CD4-positive, alpha-beta T cell treated with Interleukin-17A for 1 hour (primary cell): ENCODE measurements around the gene NME7.

Experiments used
- DNase-seq: peaks from one replicate; pipeline ENCODE4 v3.0.0-alpha.2; 2020

The NME7 gene

GRCh38 chr1:169121146-169121923 lies 246.3 kb downstream of the NME7 start:
- DNase-seq: no peak

- DNase-seq: no peak
Measured at GRCh38 chr1:169120066-169120465, 247.5 kb downstream of the NME7 start.

GRCh38 chr1:169119405-169119804 lies 248.2 kb downstream of the NME7 start:
- DNase-seq: no peak

- no peak for DNase-seq
Measured at GRCh38 chr1:169118227-169118626, 249.4 kb downstream of the NME7 start.

GRCh38 chr1:169117599-169117998 lies 250.0 kb downstream of the NME7 start:
- no peak for DNase-seq

- DNase-seq: no peak
Measured at GRCh38 chr1:169117014-169117413, 250.6 kb downstream of the NME7 start.

GRCh38 chr1:169115891-169116585 lies 251.6 kb downstream of the NME7 start:
- no peak for DNase-seq

- no peak for DNase-seq
Measured at GRCh38 chr1:169113613-169114119, 253.9 kb downstream of the NME7 start.

GRCh38 chr1:169112241-169112640 lies 255.4 kb downstream of the NME7 start:
- DNase-seq: no peak

GRCh38 chr1:169111472-169111871 lies 256.1 kb downstream of the NME7 start:
- no peak for DNase-seq

GRCh38 chr1:169110689-169111447 lies 256.7 kb downstream of the NME7 start:
- no peak for DNase-seq

- DNase-seq: no peak
Measured at GRCh38 chr1:169110236-169110635, 257.4 kb downstream of the NME7 start.

GRCh38 chr1:169109561-169110134 lies 257.9 kb downstream of the NME7 start:
- DNase-seq: no peak

- DNase-seq: peak; percentile 18
Measured at GRCh38 chr1:169108863-169109560, 258.6 kb downstream of the NME7 start.

- no peak for DNase-seq
Measured at GRCh38 chr1:169108223-169108622, 259.4 kb downstream of the NME7 start.

GRCh38 chr1:169107603-169108208 lies 259.9 kb downstream of the NME7 start:
- DNase-seq: no peak

- no peak for DNase-seq
Measured at GRCh38 chr1:169106921-169107602, 260.5 kb downstream of the NME7 start.

GRCh38 chr1:169106095-169106920 lies 261.3 kb downstream of the NME7 start, which contains the start of gene ATP1B1:
ATP1B1 (plus strand) TSS chr1:169106690; CDS start chr1:169106830, 140 bp downstream.
- peak; percentile 82 for DNase-seq

- peak; percentile 35 for DNase-seq
Measured at GRCh38 chr1:169105434-169106094, 262.0 kb downstream of the NME7 start.

GRCh38 chr1:169105087-169105433 lies 262.5 kb downstream of the NME7 start:
- DNase-seq: no peak
